Measurements from ENCODE around the gene DYNC2H1. TPM values are rescaled to one million over a fixed set of nuclear protein-coding genes. Genes with fewer than 3 reads are reported as not detected.

The DYNC2H1 gene
- total RNA-seq, 1 donor from 2014 or later = 17.2 TPM

DNA sequence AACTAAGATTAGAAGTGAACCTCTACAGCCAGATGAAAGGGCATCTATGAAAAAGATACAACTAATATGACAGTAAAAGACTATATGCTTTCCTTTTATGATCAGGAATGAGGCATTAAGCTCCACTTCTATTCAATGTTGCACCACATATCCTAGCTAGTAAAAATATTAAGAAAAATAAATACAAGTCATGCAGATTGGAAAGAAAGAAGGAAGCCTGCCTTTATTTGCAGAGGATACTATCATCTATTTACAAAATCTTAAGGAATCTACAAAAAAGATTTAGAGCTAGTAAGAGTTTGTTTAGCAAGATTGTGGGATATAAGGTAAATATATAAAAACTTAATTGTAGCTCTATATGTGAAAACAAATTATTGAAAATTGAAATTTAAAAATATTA is 308.8 kb downstream of the DYNC2H1 start:
- H3K27ac ChIP-seq (ENCODE audit: low read depth, low read length) = no peak overlapping the region
- no peak for DNase-seq (ENCODE audit: low read depth)
- H2AFZ ChIP-seq (ENCODE audit: low read depth, low read length) = no peak overlapping the region
- no peaks in the 10 kb centered on the region for H3K27me3 Mint-ChIP-seq (ENCODE audit: low read depth, unreplicated experiment)
- no peaks in the 10 kb centered on the region for H3K9me3 ChIP-seq (ENCODE audit: insufficient read depth, low read depth, low read length)
- peaks cover 14% of the 10 kb centered on the region for H3K36me3 Mint-ChIP-seq (ENCODE audit: low read depth, unreplicated experiment)
- TF ChIP-seq CTCF (IDR thresholded peaks at IDR 0.05; ENCODE audit: insufficient read depth, low read depth, low read length) (no peak), EZH2 (IDR thresholded peaks at IDR 0.05; ENCODE audit: insufficient read depth, low read length) (no peak)
- no peaks in the 10 kb centered on the region for H3K79me2 ChIP-seq (ENCODE audit: insufficient read depth, low read length)
- no peak overlapping the region for H3K4me2 ChIP-seq (ENCODE audit: low read length)
- H3K27me3 ChIP-seq (ENCODE audit: insufficient read depth, low read length) = no peaks in the 10 kb centered on the region
- no peaks in the 10 kb centered on the region for H3K4me1 ChIP-seq (ENCODE audit: insufficient read depth, low read length)
- peaks cover 10% of the 10 kb centered on the region for H3K9me3 Mint-ChIP-seq (ENCODE audit: unreplicated experiment)
- no peak for FAIRE-seq
- H3K27ac Mint-ChIP-seq (ENCODE audit: unreplicated experiment) = no peak overlapping the region
- no peak overlapping the region for H3K4me3 ChIP-seq (ENCODE audit: insufficient read depth, low read depth, low read length)
- no peaks in the 10 kb centered on the region for H4K20me1 ChIP-seq (ENCODE audit: insufficient read depth, low read length)
- H3K4me3 Mint-ChIP-seq (ENCODE audit: unreplicated experiment) = no peak overlapping the region
- H3K4me1 Mint-ChIP-seq (ENCODE audit: low read depth, unreplicated experiment) = peaks cover 10% of the 10 kb centered on the region
- H3K36me3 ChIP-seq (ENCODE audit: insufficient read depth, low read length) = no peaks in the 10 kb centered on the region
- H3K9ac ChIP-seq (ENCODE audit: low read length) = no peak overlapping the region

DNA sequence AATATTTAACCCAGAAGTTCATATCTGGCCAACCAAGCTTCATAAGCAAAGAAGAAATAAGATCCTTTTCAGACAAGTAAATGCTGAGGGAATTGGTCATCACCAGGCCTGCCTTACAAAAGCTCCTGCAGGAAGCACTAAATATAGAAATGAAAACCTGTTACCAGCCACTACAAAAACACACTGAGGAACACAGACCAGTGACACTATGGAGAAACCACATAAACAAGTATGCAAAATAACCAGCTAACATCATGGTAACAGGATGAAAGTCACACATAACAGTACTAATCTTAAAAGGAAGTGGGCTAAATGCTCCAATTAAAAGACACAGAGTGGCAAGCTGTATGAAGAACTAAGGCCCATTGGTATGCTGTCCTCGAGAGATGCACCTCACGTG is 311.4 kb downstream of the DYNC2H1 start:
- no peaks in the 10 kb centered on the region for H3K27me3 Mint-ChIP-seq (ENCODE audit: low read depth, unreplicated experiment)
- H3K36me3 ChIP-seq (ENCODE audit: insufficient read depth, low read length) = no peaks in the 10 kb centered on the region
- TF ChIP-seq EZH2 (IDR thresholded peaks at IDR 0.05; ENCODE audit: insufficient read depth, low read length) = no peak
- TF ChIP-seq CTCF (IDR thresholded peaks at IDR 0.05; ENCODE audit: insufficient read depth, low read depth, low read length) = no peak
- peak; percentile 13 for FAIRE-seq
- H2AFZ ChIP-seq (ENCODE audit: low read depth, low read length) = no peak overlapping the region
- H3K9me3 Mint-ChIP-seq (ENCODE audit: unreplicated experiment) = peaks cover 10% of the 10 kb centered on the region
- H3K27me3 ChIP-seq (ENCODE audit: insufficient read depth, low read length) = no peaks in the 10 kb centered on the region
- H3K4me2 ChIP-seq (ENCODE audit: low read length) = no peak overlapping the region
- no peaks in the 10 kb centered on the region for H4K20me1 ChIP-seq (ENCODE audit: insufficient read depth, low read length)
- H3K9me3 ChIP-seq (ENCODE audit: insufficient read depth, low read depth, low read length) = no peaks in the 10 kb centered on the region
- no peak overlapping the region for H3K4me3 Mint-ChIP-seq (ENCODE audit: unreplicated experiment)
- H3K4me1 Mint-ChIP-seq (ENCODE audit: low read depth, unreplicated experiment) = peaks cover 10% of the 10 kb centered on the region
- no peak overlapping the region for H3K4me3 ChIP-seq (ENCODE audit: insufficient read depth, low read depth, low read length)
- no peak overlapping the region for H3K9ac ChIP-seq (ENCODE audit: low read length)
- peak overlapping the region; percentile 73 for H3K27ac Mint-ChIP-seq (ENCODE audit: unreplicated experiment)
- no peak overlapping the region for H3K27ac ChIP-seq (ENCODE audit: low read depth, low read length)
- no peaks in the 10 kb centered on the region for H3K79me2 ChIP-seq (ENCODE audit: insufficient read depth, low read length)
- H3K4me1 ChIP-seq (ENCODE audit: insufficient read depth, low read length) = no peaks in the 10 kb centered on the region
- DNase-seq (ENCODE audit: low read depth) = peak; percentile 80
- peaks cover 11% of the 10 kb centered on the region for H3K36me3 Mint-ChIP-seq (ENCODE audit: low read depth, unreplicated experiment)

GRCh38 chr11:103433386-103434072 is 324.3 kb downstream of the DYNC2H1 start:
- Histone ChIP-seq H3K9ac (ENCODE audit: low read length) (peak overlapping the region; percentile 29), H2AFZ (ENCODE audit: low read depth, low read length) (no peak overlapping the region)
- peak; percentile 83 for FAIRE-seq

More at GRCh38 chr11:103433386-103434072, 324.3 kb downstream of the DYNC2H1 start:
- Mint-ChIP-seq H3K9me3 (ENCODE audit: unreplicated experiment) (no peaks in the 10 kb centered on the region), H3K4me3 (ENCODE audit: unreplicated experiment) (no peak overlapping the region), H3K4me1 (ENCODE audit: low read depth, unreplicated experiment) (peaks cover 11% of the 10 kb centered on the region), H3K36me3 (ENCODE audit: low read depth, unreplicated experiment) (peaks cover 2% of the 10 kb centered on the region), H3K27ac (ENCODE audit: unreplicated experiment) (no peak overlapping the region), H3K27me3 (ENCODE audit: low read depth, unreplicated experiment) (no peaks in the 10 kb centered on the region)
- Histone ChIP-seq H3K36me3 (ENCODE audit: insufficient read depth, low read length) (no peaks in the 10 kb centered on the region), H3K4me2 (ENCODE audit: low read length) (peak overlapping the region; percentile 20), H3K79me2 (ENCODE audit: insufficient read depth, low read length) (no peaks in the 10 kb centered on the region), H3K9me3 (ENCODE audit: insufficient read depth, low read depth, low read length) (no peaks in the 10 kb centered on the region), H3K4me3 (ENCODE audit: insufficient read depth, low read depth, low read length) (no peak overlapping the region), H4K20me1 (ENCODE audit: insufficient read depth, low read length) (no peaks in the 10 kb centered on the region), H3K27ac (ENCODE audit: low read depth, low read length) (no peak overlapping the region), H3K27me3 (ENCODE audit: insufficient read depth, low read length) (no peaks in the 10 kb centered on the region), H3K4me1 (ENCODE audit: insufficient read depth, low read length) (peaks cover 9% of the 10 kb centered on the region)
- DNase-seq (ENCODE audit: low read depth) = peak; percentile 83
- TF ChIP-seq CTCF (IDR thresholded peaks at IDR 0.05; ENCODE audit: insufficient read depth, low read depth, low read length) = no peak
- TF ChIP-seq EZH2 (IDR thresholded peaks at IDR 0.05; ENCODE audit: insufficient read depth, low read length) = no peak
